Measurements from ENCODE around the gene CNTNAP2. TPM values are rescaled to one million over a fixed set of nuclear protein-coding genes. Genes with fewer than 3 reads are reported as not detected.

CNTNAP2 gene
- total RNA-seq, 1 experiment from 2014 or later, result 60.0 TPM

GRCh38 chr7:147510923-147511322 lies 1394.3 kb downstream of the CNTNAP2 start:
- intact Hi-C loops (cut with micrococcal nuclease; ENCODE audit: unreplicated experiment), result no loop called here
- no TSS peak for BruUV-seq (replicated peaks)
- Histone ChIP-seq H3K4me1 (ENCODE audit: insufficient read depth, low read length, poor library complexity, severe bottlenecking) (peaks cover 10% of the 10 kb centered on the region), H3K27me3 (replicated peaks; ENCODE audit: insufficient read depth, low read depth, low read length, poor library complexity) (no peaks in the 10 kb centered on the region), H3K9me3 (ENCODE audit: low read depth, low read length, poor library complexity, severe bottlenecking) (peaks cover 3% of the 10 kb centered on the region), H3K36me3 (ENCODE audit: insufficient read depth, low read length, poor library complexity, severe bottlenecking) (no peaks in the 10 kb centered on the region), H3K27ac (ENCODE audit: low read depth, low read length, poor library complexity, severe bottlenecking) (no peak overlapping the region), H3K4me3 (ENCODE audit: low read depth, low read length, poor library complexity, severe bottlenecking) (no peak overlapping the region)
- POLR2A ChIA-PET (ENCODE audit: low non-redundant PET), result no interaction called here
- TF ChIP-seq EZH2 (IDR thresholded peaks at IDR 0.05; ENCODE audit: borderline replicate concordance, low read depth, low read length, poor library complexity, severe bottlenecking) (no peak), CTCF (conservative IDR thresholded peaks at IDR 0.05; ENCODE audit: low read depth, low read length) (no peak)
- DNase-seq (ENCODE audit: low spot score), result no peak
- CTCF ChIA-PET, result no interaction called here

GRCh38 chr7:147513451-147513850 lies 1396.8 kb downstream of the CNTNAP2 start:
- CTCF ChIA-PET, result no interaction called here
- Histone ChIP-seq H3K9me3 (ENCODE audit: low read depth, low read length, poor library complexity, severe bottlenecking) (no peaks in the 10 kb centered on the region), H3K36me3 (ENCODE audit: insufficient read depth, low read length, poor library complexity, severe bottlenecking) (no peaks in the 10 kb centered on the region), H3K27ac (ENCODE audit: low read depth, low read length, poor library complexity, severe bottlenecking) (no peak overlapping the region), H3K4me3 (ENCODE audit: low read depth, low read length, poor library complexity, severe bottlenecking) (no peak overlapping the region), H3K4me1 (ENCODE audit: insufficient read depth, low read length, poor library complexity, severe bottlenecking) (peaks cover 10% of the 10 kb centered on the region), H3K27me3 (replicated peaks; ENCODE audit: insufficient read depth, low read depth, low read length, poor library complexity) (no peaks in the 10 kb centered on the region)
- DNase-seq (ENCODE audit: low spot score), result no peak
- POLR2A ChIA-PET (ENCODE audit: low non-redundant PET), result no interaction called here
- no peak for TF ChIP-seq EZH2 (IDR thresholded peaks at IDR 0.05; ENCODE audit: borderline replicate concordance, low read depth, low read length, poor library complexity, severe bottlenecking)
- TF ChIP-seq CTCF (conservative IDR thresholded peaks at IDR 0.05; ENCODE audit: low read depth, low read length), result no peak
- intact Hi-C loops (cut with micrococcal nuclease; ENCODE audit: unreplicated experiment), result no loop called here
- BruUV-seq (replicated peaks), result no TSS peak

GRCh38 chr7:147516391-147516790 lies 1399.8 kb downstream of the CNTNAP2 start:
- Histone ChIP-seq H3K27ac (ENCODE audit: low read depth, low read length, poor library complexity, severe bottlenecking) (no peak overlapping the region), H3K9me3 (ENCODE audit: low read depth, low read length, poor library complexity, severe bottlenecking) (no peaks in the 10 kb centered on the region), H3K36me3 (ENCODE audit: insufficient read depth, low read length, poor library complexity, severe bottlenecking) (no peaks in the 10 kb centered on the region), H3K27me3 (replicated peaks; ENCODE audit: insufficient read depth, low read depth, low read length, poor library complexity) (no peaks in the 10 kb centered on the region), H3K4me3 (ENCODE audit: low read depth, low read length, poor library complexity, severe bottlenecking) (no peak overlapping the region), H3K4me1 (ENCODE audit: insufficient read depth, low read length, poor library complexity, severe bottlenecking) (no peaks in the 10 kb centered on the region)
- no TSS peak for BruUV-seq (replicated peaks)
- DNase-seq (ENCODE audit: low spot score), result no peak
- CTCF ChIA-PET, result interaction anchor here (0.7 kb wide), 1 partner anchor 146 kb away, joined by 10 read pairs; no protein-coding TSS in a partner anchor
- TF ChIP-seq EZH2 (IDR thresholded peaks at IDR 0.05; ENCODE audit: borderline replicate concordance, low read depth, low read length, poor library complexity, severe bottlenecking) (no peak), CTCF (conservative IDR thresholded peaks at IDR 0.05; ENCODE audit: low read depth, low read length) (no peak)
- POLR2A ChIA-PET (ENCODE audit: low non-redundant PET), result interaction anchor here (0.6 kb wide), 1 partner anchor 314 kb away, joined by 3 read pairs; no protein-coding TSS in a partner anchor
- intact Hi-C loops (cut with micrococcal nuclease; ENCODE audit: unreplicated experiment), result no loop called here
